Activated CD8-positive, alpha-beta memory T cell treated with anti-CD3 and anti-CD28 coated beads for 4 hours (primary cell): ENCODE data around the gene PHPT1.

Experiments
- DNase-seq, 2 donors: peaks; one replicate each; pipeline ENCODE4 v3.0.0-alpha.2; 2020; ENCODE audit warnings: low read depth in 2 of 2

Gene PHPT1

DNA sequence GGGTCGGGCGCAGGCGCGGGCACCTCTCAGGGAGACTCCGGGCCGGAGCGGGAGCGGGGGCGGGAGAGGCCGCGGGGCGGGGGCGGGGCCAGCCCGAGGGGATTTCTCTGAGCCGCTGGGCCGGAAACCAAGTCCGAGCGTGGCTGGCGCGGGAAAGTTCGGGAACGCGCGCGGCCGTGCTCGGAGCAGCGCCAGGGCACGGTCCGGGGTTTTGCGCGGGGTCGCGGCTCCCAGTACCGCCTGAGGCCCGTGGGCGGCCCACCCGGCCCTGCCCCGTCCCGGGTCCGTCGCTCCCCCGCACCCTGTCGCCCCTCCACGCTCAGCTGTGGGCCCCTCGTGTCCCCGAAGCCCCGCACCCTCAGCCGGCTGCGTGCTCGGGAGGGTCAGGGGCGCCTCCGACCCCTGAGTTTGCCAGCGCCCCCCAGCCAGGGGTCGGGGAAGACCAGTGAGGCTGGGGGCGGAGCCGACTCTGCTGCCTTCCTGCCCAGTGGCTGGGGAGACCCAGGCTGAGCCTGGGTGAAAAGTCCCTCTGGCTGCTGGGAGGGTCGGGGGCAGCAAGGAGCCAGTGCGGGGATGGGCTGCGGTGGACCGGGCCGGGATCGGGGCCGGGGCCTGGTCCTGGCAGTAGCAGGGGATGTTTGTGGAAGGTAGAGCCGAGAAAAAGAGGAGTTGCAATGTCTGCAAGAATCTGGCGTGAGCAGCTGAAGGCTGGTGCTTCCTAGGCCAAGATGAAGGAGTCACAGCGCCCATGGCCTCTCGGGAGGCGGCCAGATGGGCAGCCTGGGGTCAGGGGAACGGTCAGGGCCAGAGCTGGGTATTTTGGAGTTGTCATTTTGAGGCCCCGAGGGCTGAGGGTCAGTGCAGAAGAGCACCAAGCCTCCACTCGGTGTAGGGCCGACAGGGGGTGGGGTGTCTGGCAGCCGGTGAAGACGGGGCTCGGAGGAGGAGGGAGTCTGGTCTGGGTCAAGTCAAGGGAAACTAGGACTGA, 37.7 kb downstream of the PHPT1 start:
- DNase-seq, result no peak

DNA sequence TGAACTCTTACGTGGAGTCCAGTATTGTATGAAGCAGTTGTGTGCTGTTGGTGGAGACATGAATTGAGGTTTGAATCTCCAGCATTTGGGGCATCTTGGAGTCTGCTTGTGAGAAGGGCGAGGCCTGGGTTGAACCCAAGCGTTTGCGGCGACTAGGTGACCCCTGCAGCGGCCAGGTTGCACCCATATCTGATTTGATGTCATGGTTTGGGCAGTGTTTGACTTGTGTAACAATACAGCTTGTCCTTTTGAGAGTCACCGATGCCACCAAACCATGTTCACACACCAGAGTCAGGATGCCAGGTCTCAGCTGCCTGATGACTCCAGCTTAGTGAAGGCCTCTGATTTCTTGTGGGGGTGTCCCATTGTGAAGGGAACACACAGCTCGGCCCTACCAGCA, 39.2 kb downstream of the PHPT1 start:
- no peak for DNase-seq

DNA sequence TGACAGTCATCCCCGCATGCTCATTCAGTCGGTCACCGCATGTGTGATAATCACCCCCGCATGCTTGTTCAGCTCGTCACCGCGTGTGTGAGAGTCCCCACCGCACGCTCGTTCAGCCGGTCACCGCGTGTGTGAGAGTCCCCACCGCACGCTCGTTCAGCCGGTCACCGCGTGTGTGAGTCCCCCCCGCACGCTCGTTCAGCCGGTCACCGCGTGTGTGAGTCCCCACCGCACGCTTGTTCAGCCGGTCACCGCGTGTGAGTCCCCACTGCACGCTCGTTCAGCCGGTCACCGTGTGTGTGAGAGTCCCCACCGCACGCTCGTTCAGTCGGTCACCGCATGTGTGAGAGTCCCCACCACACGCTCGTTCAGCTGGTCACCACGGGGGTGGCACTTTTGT, 40.6 kb downstream of the PHPT1 start:
- DNase-seq, result no peak

DNA sequence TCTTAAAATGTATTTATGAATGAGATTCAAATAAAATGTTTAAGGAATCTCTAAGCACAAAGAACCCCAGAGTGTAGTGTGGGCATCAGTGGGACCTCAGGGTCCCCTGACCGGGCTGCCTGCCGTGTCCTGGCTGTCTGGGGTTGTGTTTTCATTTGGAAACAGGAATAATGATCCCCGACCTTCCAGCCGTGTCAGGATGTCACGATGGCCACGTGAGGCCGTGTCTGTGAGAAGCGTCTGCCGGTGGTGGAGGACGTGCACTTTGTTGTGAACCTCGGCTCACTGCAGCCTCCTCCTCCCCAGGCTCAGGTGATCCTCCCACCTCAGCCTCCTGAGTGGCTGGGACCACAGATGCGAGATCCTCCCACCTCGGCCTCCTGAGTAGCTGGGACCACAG, 41.5 kb downstream of the PHPT1 start:
- no peak for DNase-seq

DNA sequence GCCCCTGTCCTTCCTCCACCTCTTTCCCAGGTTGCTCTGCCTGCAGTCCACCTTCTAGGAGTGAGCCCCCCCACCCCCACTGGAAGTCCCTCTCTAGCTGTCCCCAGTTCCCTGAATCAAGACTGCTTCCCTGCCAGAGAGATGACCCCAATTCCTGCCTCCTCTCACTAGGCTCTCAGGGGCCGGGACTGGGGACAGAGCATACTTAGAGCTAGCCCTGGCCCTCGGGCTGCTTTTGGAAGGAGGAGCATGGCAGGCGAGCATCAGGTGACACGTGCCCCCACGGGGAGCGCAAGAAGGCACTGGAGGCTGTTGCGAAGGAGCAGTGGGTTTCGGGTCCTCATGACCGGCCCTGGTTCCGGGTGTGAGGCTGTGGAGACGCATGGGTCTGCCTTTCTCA, 46.8 kb downstream of the PHPT1 start:
- no peak for DNase-seq

DNA sequence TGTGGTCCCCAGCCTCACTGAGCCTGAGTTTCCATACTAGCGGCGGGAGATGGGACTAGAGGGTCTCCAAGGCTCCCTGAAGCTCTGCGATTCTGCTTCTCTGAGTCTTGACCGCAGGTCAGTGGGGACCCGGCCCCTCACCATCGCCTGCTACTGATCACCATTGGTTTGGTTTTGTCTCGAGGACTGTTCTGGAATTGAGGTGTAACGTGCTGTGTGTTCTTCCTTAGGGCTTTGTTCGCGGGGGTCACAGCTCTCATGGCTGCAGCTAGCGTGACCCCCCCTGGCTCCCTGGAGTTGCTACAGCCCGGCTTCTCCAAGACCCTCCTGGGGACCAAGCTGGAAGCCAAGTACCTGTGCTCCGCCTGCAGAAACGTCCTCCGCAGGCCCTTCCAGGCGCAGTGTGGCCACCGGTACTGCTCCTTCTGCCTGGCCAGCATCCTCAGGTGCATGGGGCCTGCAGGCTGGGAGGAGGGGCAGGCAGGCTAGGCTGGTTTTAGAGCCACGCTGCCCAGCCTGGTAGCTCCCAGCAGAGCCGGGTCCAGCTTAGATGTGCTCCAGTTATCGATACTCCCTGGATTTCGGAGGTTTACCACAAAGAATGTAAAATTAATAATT, 49.4 kb downstream of the PHPT1 start:
- DNase-seq, result no peak

DNA sequence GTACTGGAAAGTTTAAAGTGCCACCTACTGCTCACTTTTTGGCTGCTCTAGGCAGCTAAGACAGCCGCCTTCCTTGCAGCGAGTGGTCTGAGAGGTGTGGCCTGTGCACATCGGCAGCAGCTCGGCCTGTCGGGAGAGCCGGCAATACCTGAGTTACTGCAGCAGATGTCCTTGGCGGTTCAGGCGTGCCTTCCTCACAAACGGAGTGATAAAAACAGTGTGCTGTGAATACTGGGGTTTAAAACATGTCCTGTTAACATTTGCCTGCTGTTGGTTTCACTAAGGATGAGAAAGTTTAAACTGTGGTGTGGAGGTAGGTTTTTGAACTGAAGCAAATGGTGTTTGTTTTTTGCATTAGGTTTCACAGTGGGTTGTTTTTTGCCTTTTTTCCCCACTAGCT, 50.0 kb downstream of the PHPT1 start:
- DNase-seq, result no peak

DNA sequence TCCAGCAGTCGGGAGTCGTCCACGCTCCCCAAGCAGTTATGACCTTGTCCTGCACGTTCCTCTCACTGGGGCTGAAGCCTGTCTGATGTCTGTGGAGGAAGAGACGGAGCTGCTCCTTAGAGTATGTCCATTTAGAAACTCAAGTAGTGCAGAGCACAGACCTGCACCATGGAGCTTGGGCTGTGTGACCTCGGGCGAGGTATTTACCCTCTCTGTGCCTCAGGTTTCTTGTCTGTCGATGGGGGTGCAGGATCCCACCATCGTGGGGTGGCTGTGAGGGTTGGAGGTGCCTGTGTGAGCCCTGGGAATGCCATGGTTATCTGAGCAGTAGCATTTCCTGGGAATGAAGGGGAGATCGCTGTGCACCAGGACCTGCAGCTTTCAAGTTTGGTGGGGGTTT, 51.3 kb downstream of the PHPT1 start:
- DNase-seq, result no peak
